Measurements from ENCODE around the gene PCP2. TPM values are rescaled to one million over a fixed set of nuclear protein-coding genes. Genes with fewer than 3 reads are reported as not detected.

The PCP2 gene
- total and polyA plus RNA-seq, 2 donors (not counting 1 experiment from before 2014, with no cell fraction given), result not detected

DNA sequence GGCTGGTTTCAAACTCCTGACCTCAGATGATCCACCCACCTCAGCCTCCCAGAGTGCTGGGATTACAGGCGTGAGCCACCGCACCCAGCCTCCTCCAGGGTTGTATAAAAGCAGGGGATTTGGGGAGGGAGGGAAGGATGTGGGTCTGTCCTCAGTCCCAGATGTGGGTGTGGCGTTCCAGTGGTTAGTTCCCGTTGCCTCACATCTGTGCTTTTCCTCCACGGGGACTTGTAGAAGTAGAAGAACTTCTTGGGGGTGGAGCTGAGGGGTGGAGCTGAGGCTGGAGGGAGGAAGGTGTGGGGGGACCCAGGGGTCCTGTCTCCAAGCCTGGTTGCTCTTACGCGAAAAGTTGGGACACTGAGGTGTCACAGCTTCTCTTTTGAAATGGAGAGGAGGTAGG lies 42.9 kb upstream of the PCP2 start:
- Histone ChIP-seq H4K20me1 (ENCODE audit: control insufficient read depth, extremely low read depth, insufficient read depth, low read length) (no peaks in the 10 kb centered on the region), H3K79me2 (ENCODE audit: control insufficient read depth, insufficient read depth, low read length) (peaks cover 5% of the 10 kb centered on the region), H3K36me3 (ENCODE audit: control insufficient read depth, insufficient read depth, low read length) (no peaks in the 10 kb centered on the region), H3K9me3 (ENCODE audit: control insufficient read depth, insufficient read depth, low read depth, low read length) (no peaks in the 10 kb centered on the region), H3K27ac (ENCODE audit: insufficient read depth, low read length) (no peak overlapping the region), H3K4me2 (ENCODE audit: extremely low read depth, insufficient read depth, low read length) (no peak overlapping the region), H3K27me3 (ENCODE audit: control insufficient read depth, insufficient read depth, low read length) (peaks cover 2% of the 10 kb centered on the region), H2AFZ (ENCODE audit: low read length) (no peak overlapping the region), H3K4me1 (ENCODE audit: control insufficient read depth, extremely low read depth, insufficient read depth, low read length) (no peaks in the 10 kb centered on the region), H3K4me3 (replicated peaks in 1 of 4; ENCODE audit: control extremely low read depth in 1 of 4, insufficient read depth in 1 of 4, low read depth in 3 of 4, low read length in 4 of 4) (no peak overlapping the region), H3K9ac (ENCODE audit: insufficient read depth, low read length) (no peak overlapping the region)
- DNase-seq (ENCODE audit: low read depth in 2 of 2), result no peak
- TF ChIP-seq EZH2 (IDR thresholded peaks at IDR 0.05; ENCODE audit: low read length, missing control alignments), result no peak
- TF ChIP-seq, protein P1, sequence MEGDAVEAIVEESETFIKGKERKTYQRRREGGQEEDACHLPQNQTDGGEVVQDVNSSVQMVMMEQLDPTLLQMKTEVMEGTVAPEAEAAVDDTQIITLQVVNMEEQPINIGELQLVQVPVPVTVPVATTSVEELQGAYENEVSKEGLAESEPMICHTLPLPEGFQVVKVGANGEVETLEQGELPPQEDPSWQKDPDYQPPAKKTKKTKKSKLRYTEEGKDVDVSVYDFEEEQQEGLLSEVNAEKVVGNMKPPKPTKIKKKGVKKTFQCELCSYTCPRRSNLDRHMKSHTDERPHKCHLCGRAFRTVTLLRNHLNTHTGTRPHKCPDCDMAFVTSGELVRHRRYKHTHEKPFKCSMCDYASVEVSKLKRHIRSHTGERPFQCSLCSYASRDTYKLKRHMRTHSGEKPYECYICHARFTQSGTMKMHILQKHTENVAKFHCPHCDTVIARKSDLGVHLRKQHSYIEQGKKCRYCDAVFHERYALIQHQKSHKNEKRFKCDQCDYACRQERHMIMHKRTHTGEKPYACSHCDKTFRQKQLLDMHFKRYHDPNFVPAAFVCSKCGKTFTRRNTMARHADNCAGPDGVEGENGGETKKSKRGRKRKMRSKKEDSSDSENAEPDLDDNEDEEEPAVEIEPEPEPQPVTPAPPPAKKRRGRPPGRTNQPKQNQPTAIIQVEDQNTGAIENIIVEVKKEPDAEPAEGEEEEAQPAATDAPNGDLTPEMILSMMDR (conservative IDR thresholded peaks at IDR 0.05 in 1 of 2, IDR thresholded peaks at IDR 0.05 in 1 of 2; ENCODE audit: low read depth in 1 of 2, low read length in 2 of 2), result no peak

DNA sequence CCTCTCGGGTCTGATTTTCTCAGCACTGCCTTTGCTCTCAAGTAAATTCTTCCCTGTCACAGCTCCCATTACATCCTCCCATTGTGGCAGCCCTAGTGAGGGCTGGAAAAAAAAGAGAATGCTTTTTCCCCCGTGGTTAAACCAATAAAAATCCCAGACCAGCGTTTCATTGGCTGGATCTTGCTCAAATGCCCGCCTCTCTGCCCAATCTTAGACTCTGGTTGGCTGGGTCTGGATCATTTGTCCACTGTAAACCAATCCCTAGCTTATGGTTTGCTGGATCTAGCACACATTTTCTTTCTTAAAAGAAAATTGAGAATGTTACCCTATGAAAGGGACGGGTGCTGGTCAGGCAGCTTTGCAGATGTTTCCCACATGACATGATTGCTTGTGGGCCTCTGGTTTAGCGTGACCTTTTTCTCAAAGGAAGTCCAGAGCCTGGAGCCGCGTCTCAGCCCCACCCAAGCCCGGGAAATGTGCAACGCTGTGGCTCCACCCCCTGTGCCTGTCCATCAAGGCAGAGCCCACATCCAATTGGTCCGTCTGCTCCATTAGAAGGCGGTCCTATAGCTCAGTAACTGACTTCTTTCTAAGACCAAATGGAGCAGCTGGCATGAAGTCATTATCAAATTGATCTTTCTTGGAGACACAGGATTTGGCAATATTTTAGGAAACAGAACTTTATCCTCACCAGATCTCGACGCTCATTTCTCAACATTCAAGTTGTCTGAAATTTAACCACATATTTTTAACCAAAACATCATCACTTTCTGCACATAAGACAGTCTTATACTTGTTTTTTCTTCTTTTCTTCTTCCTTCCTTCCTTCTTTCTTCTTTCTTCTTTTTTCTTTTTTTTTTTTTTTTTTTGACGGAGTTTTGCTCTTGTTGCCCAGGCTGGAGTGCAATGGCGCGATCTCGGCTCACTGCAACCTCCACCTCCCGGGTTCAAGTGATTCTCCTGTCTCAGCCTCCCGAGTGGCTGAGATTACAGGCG lies 40.8 kb upstream of the PCP2 start:
- no peak for TF ChIP-seq EZH2 (IDR thresholded peaks at IDR 0.05; ENCODE audit: low read length, missing control alignments)
- TF ChIP-seq, protein P1 (conservative IDR thresholded peaks at IDR 0.05 in 1 of 2, IDR thresholded peaks at IDR 0.05 in 1 of 2; ENCODE audit: low read depth in 1 of 2, low read length in 2 of 2), result no peak
- Histone ChIP-seq H3K36me3 (ENCODE audit: control insufficient read depth, insufficient read depth, low read length) (no peaks in the 10 kb centered on the region), H3K9ac (ENCODE audit: insufficient read depth, low read length) (no peak overlapping the region), H2AFZ (ENCODE audit: low read length) (no peak overlapping the region), H3K4me3 (replicated peaks in 1 of 4; ENCODE audit: control extremely low read depth in 1 of 4, insufficient read depth in 1 of 4, low read depth in 3 of 4, low read length in 4 of 4) (no peak overlapping the region), H4K20me1 (ENCODE audit: control insufficient read depth, extremely low read depth, insufficient read depth, low read length) (no peaks in the 10 kb centered on the region), H3K4me1 (ENCODE audit: control insufficient read depth, extremely low read depth, insufficient read depth, low read length) (no peaks in the 10 kb centered on the region), H3K4me2 (ENCODE audit: extremely low read depth, insufficient read depth, low read length) (no peak overlapping the region), H3K27ac (ENCODE audit: insufficient read depth, low read length) (no peak overlapping the region), H3K79me2 (ENCODE audit: control insufficient read depth, insufficient read depth, low read length) (no peaks in the 10 kb centered on the region), H3K27me3 (ENCODE audit: control insufficient read depth, insufficient read depth, low read length) (peaks cover 2% of the 10 kb centered on the region), H3K9me3 (ENCODE audit: control insufficient read depth, insufficient read depth, low read depth, low read length) (no peaks in the 10 kb centered on the region)
- peak; percentile 38 to 78 for DNase-seq (ENCODE audit: low read depth in 2 of 2)

DNA sequence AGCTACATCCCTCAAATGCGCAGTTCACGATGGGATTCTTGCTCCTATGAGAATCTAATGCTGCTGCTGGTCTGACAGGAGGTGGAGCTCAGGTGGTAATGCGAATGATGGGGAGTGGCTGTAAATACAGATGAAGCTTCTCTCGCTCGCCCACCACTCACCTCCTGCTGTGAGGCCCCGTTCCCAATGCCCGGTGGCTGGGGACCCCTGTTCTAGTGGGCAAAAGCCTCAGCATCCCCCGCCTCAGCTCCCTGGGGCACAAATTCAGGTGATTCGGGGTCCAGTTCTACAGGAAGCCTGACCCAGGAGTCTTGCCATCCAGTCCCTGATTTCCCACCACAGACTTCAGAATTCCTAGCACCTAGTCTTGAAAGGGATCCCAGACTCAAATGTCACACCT lies 39.0 kb upstream of the PCP2 start:
- Histone ChIP-seq H3K4me3 (replicated peaks in 1 of 4; ENCODE audit: control extremely low read depth in 1 of 4, insufficient read depth in 1 of 4, low read depth in 3 of 4, low read length in 4 of 4) (no peak overlapping the region), H3K4me2 (ENCODE audit: extremely low read depth, insufficient read depth, low read length) (no peak overlapping the region)

More for the DNA sequence above, 39.0 kb upstream of the PCP2 start:
- TF ChIP-seq, protein P1 (conservative IDR thresholded peaks at IDR 0.05 in 1 of 2, IDR thresholded peaks at IDR 0.05 in 1 of 2; ENCODE audit: low read depth in 1 of 2, low read length in 2 of 2), result no peak
- TF ChIP-seq EZH2 (IDR thresholded peaks at IDR 0.05; ENCODE audit: low read length, missing control alignments), result no peak
- Histone ChIP-seq H3K36me3 (ENCODE audit: control insufficient read depth, insufficient read depth, low read length) (no peaks in the 10 kb centered on the region), H3K9me3 (ENCODE audit: control insufficient read depth, insufficient read depth, low read depth, low read length) (no peaks in the 10 kb centered on the region), H3K9ac (ENCODE audit: insufficient read depth, low read length) (no peak overlapping the region), H3K4me1 (ENCODE audit: control insufficient read depth, extremely low read depth, insufficient read depth, low read length) (no peaks in the 10 kb centered on the region), H3K27ac (ENCODE audit: insufficient read depth, low read length) (no peak overlapping the region), H2AFZ (ENCODE audit: low read length) (no peak overlapping the region), H3K27me3 (ENCODE audit: control insufficient read depth, insufficient read depth, low read length) (no peaks in the 10 kb centered on the region), H4K20me1 (ENCODE audit: control insufficient read depth, extremely low read depth, insufficient read depth, low read length) (no peaks in the 10 kb centered on the region), H3K79me2 (ENCODE audit: control insufficient read depth, insufficient read depth, low read length) (no peaks in the 10 kb centered on the region)
- DNase-seq (ENCODE audit: low read depth in 2 of 2), result no peak

Data from fibroblast of lung (primary cell).